GM12878 (cell line): ENCODE results near the gene MAEL. TPM values are rescaled to one million over a fixed set of nuclear protein-coding genes. Genes with fewer than 3 reads are reported as not detected.

ENCODE experiments used
- ATAC-seq: fragments of 200-7000 bp; cut with Tn5 transposase; 3 replicates; pipeline ENCODE4 v1.9.1; 2020; ENCODE audit warnings: mild to moderate bottlenecking, moderate library complexity
- BruUV-seq: library from RNA; stranded (reverse); fragments of 400-500 nt; replicated peaks from 2 replicates; lab custom pipeline; 2021; lab: Mats Ljungman, UMichigan
- CTCF ChIA-PET: fragments of 300-600 bp; sonication (Branson Sonifier 250); formaldehyde crosslinking; extraction: SDS; loops from one replicate; lab custom pipeline; 2021; ENCODE audit warnings: inconsistent platforms; lab: Yijun Ruan, JAX
- POLR2A ChIA-PET: fragments of 350-600 bp; formaldehyde crosslinking; extraction: SDS; loops from one replicate; lab custom pipeline; 2021; ENCODE audit warnings: inconsistent platforms; lab: Charles Lee
- RAD21 ChIA-PET: fragments of 300-600 bp; sonication (Branson Sonifier 250); formaldehyde crosslinking; loops from one replicate; lab custom pipeline; 2023; ENCODE audit warnings: antibody characterized with exemption; ENCODE audit not compliant: unreplicated experiment; lab: Charles Lee
- SMC1A ChIA-PET: fragments of 300-600 bp; sonication (Branson Sonifier 250); formaldehyde crosslinking; loops from one replicate; lab custom pipeline; 2023; ENCODE audit not compliant: unreplicated experiment, uncharacterized antibody; lab: Charles Lee
- DNase-seq: peaks from one replicate; pipeline ENCODE4 v3.0.0-alpha.2; 2011; ENCODE audit warnings: low read depth, low spot score
- FAIRE-seq: peaks from 3 replicates; lab custom pipeline; 2011; peaks lifted over from hg19 to GRCh38; lab: Jason Lieb, UNC
- H2AFZ ChIP-seq: 2 replicates; pipeline ENCODE4 v1.6.0; 2011; ENCODE audit warnings: low read depth, low read length, control low read depth; ENCODE audit not compliant: control insufficient read depth
- H3K27ac ChIP-seq: 2 replicates; pipeline ENCODE4 v1.5.1; 2011; ENCODE audit warnings: control low read depth; ENCODE audit not compliant: control insufficient read depth, insufficient read depth
- H3K27me3 ChIP-seq, 2 experiments: replicated peaks in 1 of 2; 2 replicates each; pipeline versions ENCODE4 v1.6.0 to v1.6.1; 2011; ENCODE audit warnings: low read length in 1 of 2; ENCODE audit not compliant: control insufficient read depth in 2 of 2, insufficient read depth in 2 of 2
- H3K36me3 ChIP-seq, 2 experiments: 2 replicates each; pipeline ENCODE4 v1.5.1; 2011; ENCODE audit warnings: low read length in 1 of 2; ENCODE audit not compliant: control insufficient read depth in 2 of 2, insufficient read depth in 2 of 2
- H3K4me1 ChIP-seq: 2 replicates; pipeline ENCODE4 v1.6.1; 2011; ENCODE audit warnings: mild to moderate bottlenecking, low read length, moderate library complexity, mixed read lengths; ENCODE audit not compliant: control insufficient read depth, insufficient read depth
- H3K4me2 ChIP-seq: 2 replicates; pipeline ENCODE4 v1.6.0; 2011; ENCODE audit warnings: control low read depth; ENCODE audit not compliant: control insufficient read depth, insufficient read depth
- H3K4me3 ChIP-seq: fragments of 200-600 bp; sonication (generic); 2 replicates; pipeline ENCODE4 v1.5.1; 2016
- H3K79me2 ChIP-seq: 2 replicates; pipeline ENCODE4 v1.6.0; 2011; ENCODE audit warnings: low read length; ENCODE audit not compliant: control insufficient read depth, insufficient read depth
- H3K9ac ChIP-seq: 2 replicates; pipeline ENCODE4 v1.8.0; 2011; ENCODE audit warnings: low read length, control low read depth, mixed read lengths; ENCODE audit not compliant: control insufficient read depth, insufficient read depth
- H3K9me3 ChIP-seq: replicated peaks from 3 replicates; pipeline ENCODE4 v1.5.1; 2011; ENCODE audit warnings: mild to moderate bottlenecking, low read length; ENCODE audit not compliant: control insufficient read depth, insufficient read depth
- H4K20me1 ChIP-seq: 2 replicates; pipeline ENCODE4 v1.6.0; 2011; ENCODE audit not compliant: control insufficient read depth, insufficient read depth
- ELK1 ChIP-seq: IDR thresholded peaks from 2 replicates; pipeline ENCODE4 v1.6.1; 2012; ENCODE audit warnings: low read depth, low read length, improper control_type of control experiment
- RUNX3 ChIP-seq: IDR thresholded peaks from 2 replicates; pipeline ENCODE4 v1.6.1; 2012; ENCODE audit warnings: low read length, inconsistent platforms
- SPI1 ChIP-seq: IDR thresholded peaks from 2 replicates; pipeline ENCODE4 v1.6.1; 2011; ENCODE audit warnings: low read depth, mild to moderate bottlenecking, low read length, moderate library complexity, borderline replicate concordance; ENCODE audit not compliant: insufficient read depth
- WRNIP1 ChIP-seq: IDR thresholded peaks from 2 replicates; pipeline ENCODE4 v1.6.1; 2011; ENCODE audit warnings: low read depth, low read length, improper control_type of control experiment, borderline replicate concordance
- whole genome bisulfite sequencing: methylation state at CpG from one replicate; pipeline ENCODE4 v1.1.6; 2016; ENCODE audit warnings: low lambda C conversion rate; ENCODE audit not compliant: insufficient replicate concordance, insufficient coverage; ENCODE audit errors: missing lambda C conversion rate; 5-methylcytosine and 5-hydroxymethylcytosine counted together
- in situ Hi-C: fragments of 300-500 bp; cut with MboI; formaldehyde crosslinking; loops from 9 replicates; pipeline ENCODE4 v1.14.3; 2018; ENCODE audit warnings: mixed read lengths
- intact Hi-C: fragments of 100-400 bp; cut with micrococcal nuclease; formaldehyde crosslinking; loops from one replicate; pipeline ENCODE4 v1.14.2; 2022; ENCODE audit not compliant: unreplicated experiment
- polyA plus RNA-seq, 11 experiments: library from polyadenylated mRNA; depleted of rRNA in 4 of 11; unstranded in 6 of 11; stranded (reverse) in 5 of 11; fragments of >200 nt; fragmentation: Nextera tagmentation in 4 of 11; fragmentation: Illumina TruSeq in 1 of 11; extraction: Ambion mirVana in 4 of 11; extraction: Trizol in 1 of 11; gene quantifications; 1 replicate in 1 of 11; 2 replicates in 10 of 11; pipeline versions ENCODE4 v1.2.1 to v1.2.3, GENCODE V29; 2011 to 2016; ENCODE audit warnings: inconsistent platforms in 2 of 11, missing spikeins in 2 of 11, low read depth in 1 of 11
- total RNA-seq, 4 experiments: library from RNA; depleted of rRNA in 3 of 4; stranded (reverse); fragments of >200 nt in 3 of 4; fragmentation: Illumina TruSeq in 1 of 4; extraction: Trizol in 1 of 4; gene quantifications; 2 replicates each; pipeline versions ENCODE4 v1.2.1 to v1.2.3, GENCODE V29; 2013 to 2021

MAEL gene
- total and polyA plus RNA-seq, 10 of the 15 experiments (the other 5 are each of a cell fraction or from before 2014, with no cell fraction given): 0.10 to 0.43 (median 0.24) TPM; not detected in 2

- Histone ChIP-seq H3K4me3 (no peak overlapping the region), H2AFZ (no peak overlapping the region), H3K27me3 (peaks cover 0 to 2% of the 10 kb centered on the region in 2 experiments; a peak in 2 of 4 replicates), H3K79me2 (no peaks in the 10 kb centered on the region), H3K4me2 (no peak overlapping the region), H3K9ac (no peak overlapping the region), H3K27ac (no peak overlapping the region), H4K20me1 (no peaks in the 10 kb centered on the region), H3K4me1 (no peaks in the 10 kb centered on the region; the same call in 1 of the 2 replicates), H3K36me3 (no peaks in the 10 kb centered on the region), H3K9me3 (no peaks in the 10 kb centered on the region)
- in situ Hi-C loops (no loop called here), intact Hi-C loops (no loop called here)
- FAIRE-seq (no peak), DNase-seq (no peak), ATAC-seq (no peak)
- ChIA-PET POLR2A (no interaction called here), RAD21 (no interaction called here), SMC1A (interaction anchor here (1.1 to 2.0 kb wide), 2 partner anchors 115 to 117 kb away, joined by 3 to 7 read pairs; no protein-coding TSS in a partner anchor), CTCF (no interaction called here)
- 30% methylated on average over 5 of the region's 5 CpGs for WGBS
- no TSS peak for BruUV-seq
- TF ChIP-seq WRNIP1 (no peak), RUNX3 (peak; percentile 60; the same call in 1 of the 2 replicates)
Observed at GRCh38 chr1:166944186-166944967, 44.7 kb upstream of the MAEL start.

GRCh38 chr1:166947398-166948043, 41.6 kb upstream of the MAEL start:
- BruUV-seq: no TSS peak

More at GRCh38 chr1:166947398-166948043, 41.6 kb upstream of the MAEL start:
- Histone ChIP-seq H2AFZ (no peak overlapping the region; the same call in 1 of the 2 replicates), H4K20me1 (no peaks in the 10 kb centered on the region), H3K27ac (no peak overlapping the region), H3K27me3 (peaks cover 0 to 2% of the 10 kb centered on the region in 2 experiments; a peak in 1 of 4 replicates), H3K36me3 (no peaks in the 10 kb centered on the region), H3K4me1 (no peaks in the 10 kb centered on the region; the same call in 1 of the 2 replicates), H3K9ac (no peak overlapping the region), H3K4me3 (no peak overlapping the region), H3K9me3 (no peaks in the 10 kb centered on the region), H3K4me2 (peak overlapping the region; percentile 61; the same call in 1 of the 2 replicates), H3K79me2 (no peaks in the 10 kb centered on the region)
- RAD21 ChIA-PET: no interaction called here
- no peak for ATAC-seq
- CTCF ChIA-PET: no interaction called here
- 4% methylated on average over 42 of the region's 44 CpGs for WGBS
- in situ Hi-C loops: no loop called here
- no peak for DNase-seq
- POLR2A ChIA-PET: no interaction called here
- intact Hi-C loops: no loop called here
- FAIRE-seq: no peak
- SMC1A ChIA-PET: no interaction called here
- no peak for TF ChIP-seq ELK1
- TF ChIP-seq SPI1: no peak
